ENCODE measurements around the gene KLK13. TPM values are rescaled to one million over a fixed set of nuclear protein-coding genes. Genes with fewer than 3 reads are reported as not detected.

The KLK13 gene
- total RNA-seq, 4 donors from 2014 or later, result 1.2 to 5.0 (median 1.3) TPM; not detected in 1

DNA sequence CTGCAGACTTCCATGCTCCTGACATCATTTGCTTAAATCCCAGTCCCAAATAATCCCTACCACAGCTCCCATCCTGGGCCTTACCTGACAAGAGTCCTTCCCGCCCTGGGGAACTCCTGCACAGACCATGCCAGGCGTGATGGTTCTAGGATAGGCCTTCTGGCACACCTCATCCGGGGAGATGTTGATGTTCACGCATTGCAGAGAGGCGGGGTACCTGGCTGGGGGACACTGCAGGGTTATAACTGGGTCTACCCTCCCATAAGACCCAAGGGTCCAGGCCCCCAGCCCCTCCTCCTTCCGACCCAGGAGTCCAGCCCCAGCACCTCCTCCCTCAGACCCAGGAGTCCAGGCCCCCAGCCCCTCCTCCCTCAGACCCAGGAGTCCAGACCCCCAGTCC, 13.8 kb upstream of the KLK13 start:
- no peak for DNase-seq
- H3K4me1 ChIP-seq, result no peaks in the 10 kb centered on the region
- TF ChIP-seq, protein P1, sequence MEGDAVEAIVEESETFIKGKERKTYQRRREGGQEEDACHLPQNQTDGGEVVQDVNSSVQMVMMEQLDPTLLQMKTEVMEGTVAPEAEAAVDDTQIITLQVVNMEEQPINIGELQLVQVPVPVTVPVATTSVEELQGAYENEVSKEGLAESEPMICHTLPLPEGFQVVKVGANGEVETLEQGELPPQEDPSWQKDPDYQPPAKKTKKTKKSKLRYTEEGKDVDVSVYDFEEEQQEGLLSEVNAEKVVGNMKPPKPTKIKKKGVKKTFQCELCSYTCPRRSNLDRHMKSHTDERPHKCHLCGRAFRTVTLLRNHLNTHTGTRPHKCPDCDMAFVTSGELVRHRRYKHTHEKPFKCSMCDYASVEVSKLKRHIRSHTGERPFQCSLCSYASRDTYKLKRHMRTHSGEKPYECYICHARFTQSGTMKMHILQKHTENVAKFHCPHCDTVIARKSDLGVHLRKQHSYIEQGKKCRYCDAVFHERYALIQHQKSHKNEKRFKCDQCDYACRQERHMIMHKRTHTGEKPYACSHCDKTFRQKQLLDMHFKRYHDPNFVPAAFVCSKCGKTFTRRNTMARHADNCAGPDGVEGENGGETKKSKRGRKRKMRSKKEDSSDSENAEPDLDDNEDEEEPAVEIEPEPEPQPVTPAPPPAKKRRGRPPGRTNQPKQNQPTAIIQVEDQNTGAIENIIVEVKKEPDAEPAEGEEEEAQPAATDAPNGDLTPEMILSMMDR (IDR thresholded peaks at IDR 0.05), result no peak
- no peak for TF ChIP-seq POLR2A (IDR thresholded peaks at IDR 0.05)
- H3K36me3 ChIP-seq, result no peaks in the 10 kb centered on the region
- no peak overlapping the region for H3K4me3 ChIP-seq
- no peaks in the 10 kb centered on the region for H3K27me3 ChIP-seq
- H3K9me3 ChIP-seq, result no peaks in the 10 kb centered on the region
- no peak overlapping the region for H3K27ac ChIP-seq

DNA sequence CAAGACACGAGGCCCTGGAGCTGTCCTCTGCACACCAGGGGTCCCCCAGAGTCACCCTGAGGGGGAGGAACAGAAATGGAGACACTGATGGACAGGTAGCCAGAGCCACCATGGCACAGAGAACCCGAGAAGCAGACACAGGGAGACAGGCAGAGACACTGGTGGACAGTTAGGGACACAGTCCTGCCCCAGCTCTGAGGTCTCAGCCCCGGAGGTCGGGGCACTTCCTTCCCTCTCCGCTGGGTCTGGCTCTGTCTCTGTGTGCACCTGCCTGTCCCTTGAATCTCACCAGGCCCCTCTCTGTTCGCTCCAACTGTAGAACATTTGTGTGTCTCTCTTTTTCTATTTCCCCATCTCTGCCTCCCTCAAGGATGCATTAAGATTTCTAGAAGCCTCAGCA, 13.2 kb upstream of the KLK13 start:
- Histone ChIP-seq H3K4me1 (no peaks in the 10 kb centered on the region), H3K4me3 (no peak overlapping the region), H3K27me3 (no peaks in the 10 kb centered on the region), H3K36me3 (no peaks in the 10 kb centered on the region), H3K27ac (no peak overlapping the region), H3K9me3 (no peaks in the 10 kb centered on the region)
- no peak for DNase-seq
- TF ChIP-seq, protein P1 (IDR thresholded peaks at IDR 0.05), result no peak
- no peak for TF ChIP-seq POLR2A (IDR thresholded peaks at IDR 0.05)

DNA sequence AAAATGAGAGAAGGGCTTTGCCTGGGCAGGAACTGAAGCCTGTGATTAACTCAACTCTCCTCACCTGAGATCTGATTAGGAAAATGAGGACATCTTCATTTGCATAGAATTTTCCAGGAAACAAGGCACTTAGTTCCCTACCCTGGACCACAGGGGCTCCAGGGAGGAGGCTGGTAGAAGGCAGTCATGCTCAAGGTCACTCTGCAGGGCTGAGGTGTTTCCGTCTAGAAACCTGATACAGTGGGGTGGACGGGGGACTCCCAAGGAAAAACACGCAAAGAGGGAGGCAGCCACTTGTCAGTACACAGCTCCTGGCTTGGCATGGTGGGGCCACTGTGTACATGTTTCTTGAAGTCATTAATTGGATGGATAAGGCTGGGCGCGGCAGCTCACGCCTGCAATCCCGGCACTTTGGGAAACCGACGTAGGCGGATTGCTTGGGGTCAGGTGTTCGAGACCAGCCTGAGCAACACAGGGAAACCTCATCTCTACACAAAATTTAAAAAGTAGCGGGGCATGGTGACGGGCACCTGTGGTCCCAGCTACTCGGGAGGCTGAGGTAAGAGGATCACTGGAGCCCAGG, 11.8 kb upstream of the KLK13 start:
- no peak overlapping the region for H3K27ac ChIP-seq
- TF ChIP-seq POLR2A (IDR thresholded peaks at IDR 0.05), result no peak
- no peaks in the 10 kb centered on the region for H3K36me3 ChIP-seq

DNA sequence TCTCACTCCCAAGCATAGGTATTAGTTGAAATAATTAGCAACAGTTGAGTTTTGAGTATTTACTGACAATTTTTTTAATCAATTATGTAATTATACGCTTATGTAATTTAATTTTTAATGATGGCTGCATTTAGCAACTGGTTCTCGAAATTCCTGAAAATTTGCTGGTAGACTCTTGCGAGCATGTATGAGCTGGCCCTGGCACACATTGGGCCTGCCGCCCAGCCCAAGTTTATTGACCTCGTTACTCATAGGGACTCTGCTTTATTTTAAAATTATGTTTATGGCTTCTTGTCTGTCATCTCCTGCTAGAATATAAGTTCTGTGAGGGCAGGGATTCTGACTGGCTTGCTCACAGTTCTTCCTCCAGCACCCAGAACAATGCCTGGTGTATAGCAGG, 11.1 kb upstream of the KLK13 start:
- no peaks in the 10 kb centered on the region for H3K9me3 ChIP-seq
- TF ChIP-seq POLR2A (IDR thresholded peaks at IDR 0.05), result no peak
- TF ChIP-seq, protein P1 (IDR thresholded peaks at IDR 0.05), result no peak
- H3K4me3 ChIP-seq, result no peak overlapping the region
- no peak for DNase-seq
- no peaks in the 10 kb centered on the region for H3K4me1 ChIP-seq
- H3K27me3 ChIP-seq, result no peaks in the 10 kb centered on the region
- H3K36me3 ChIP-seq, result no peaks in the 10 kb centered on the region
- H3K27ac ChIP-seq, result no peak overlapping the region

More for the DNA sequence above, 11.8 kb upstream of the KLK13 start:
- no peak overlapping the region for H3K4me3 ChIP-seq
- H3K4me1 ChIP-seq, result no peaks in the 10 kb centered on the region
- no peak for DNase-seq
- no peaks in the 10 kb centered on the region for H3K9me3 ChIP-seq
- no peaks in the 10 kb centered on the region for H3K27me3 ChIP-seq

DNA sequence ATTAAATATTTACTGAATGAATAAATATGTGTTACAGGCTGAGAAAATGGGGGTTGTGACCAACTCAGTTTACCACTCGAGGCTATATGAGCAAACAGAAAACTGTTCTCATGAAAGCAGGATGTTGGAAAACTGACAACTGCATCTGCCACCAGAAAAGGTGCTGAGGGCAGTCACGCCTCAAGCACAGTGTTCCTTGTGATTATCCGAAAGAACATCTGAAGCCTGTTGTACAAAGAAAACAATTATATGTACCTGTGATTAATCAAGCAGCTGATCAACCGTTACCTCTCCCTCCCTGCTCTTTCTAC, 6.2 kb upstream of the KLK13 start:
- no peaks in the 10 kb centered on the region for H3K9me3 ChIP-seq
- no peaks in the 10 kb centered on the region for H3K4me1 ChIP-seq
- H3K36me3 ChIP-seq, result no peaks in the 10 kb centered on the region
- no peak overlapping the region for H3K4me3 ChIP-seq
- no peak overlapping the region for H3K27ac ChIP-seq
- DNase-seq, result no peak
- TF ChIP-seq, protein P1 (IDR thresholded peaks at IDR 0.05), result no peak
- no peaks in the 10 kb centered on the region for H3K27me3 ChIP-seq

DNA sequence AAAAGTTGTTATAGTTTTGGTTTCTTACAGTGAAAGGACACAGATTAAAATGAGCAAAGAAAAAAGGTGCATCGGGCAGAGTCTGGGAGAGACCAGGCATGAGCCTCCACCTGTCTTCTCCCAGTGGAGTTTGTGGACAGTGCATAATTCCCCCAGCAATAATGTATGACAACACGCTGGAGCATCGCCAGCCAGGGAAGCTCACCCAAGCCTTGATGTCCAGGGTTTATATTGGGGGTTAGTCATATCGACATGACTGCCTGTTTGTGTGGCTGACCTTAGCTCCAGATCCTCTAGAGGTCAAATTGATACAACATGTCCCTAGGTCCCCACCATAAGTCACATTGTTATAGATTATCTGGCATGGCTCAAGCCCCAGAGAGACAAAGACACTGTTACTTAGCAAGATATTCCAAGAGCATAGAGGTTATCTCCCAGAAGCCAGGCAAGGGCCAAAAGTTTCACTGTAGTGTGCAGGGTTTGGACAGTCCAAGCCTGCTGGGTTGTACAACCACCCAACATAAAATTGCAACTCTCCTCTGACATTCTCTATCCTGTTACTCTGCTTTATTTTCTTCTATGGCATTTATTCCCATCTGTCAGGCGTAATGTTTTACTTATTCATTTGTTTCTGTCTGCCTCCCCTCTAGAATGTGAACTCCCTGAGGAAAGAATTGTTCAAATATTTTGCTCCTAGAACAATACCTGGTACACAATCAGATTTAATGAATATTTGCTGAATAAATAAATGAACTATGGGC, 5.6 kb upstream of the KLK13 start:
- Histone ChIP-seq H3K36me3 (no peaks in the 10 kb centered on the region), H3K9me3 (no peaks in the 10 kb centered on the region), H3K4me1 (no peaks in the 10 kb centered on the region), H3K27me3 (no peaks in the 10 kb centered on the region), H3K27ac (no peak overlapping the region), H3K4me3 (no peak overlapping the region)
- no peak for DNase-seq
- no peak for TF ChIP-seq POLR2A (IDR thresholded peaks at IDR 0.05)
